ENCODE results near the gene DYNC2I2.
A peak's percentile ranks its signal among the peaks of the same experiment; 100 is the strongest.
"Not testable (repeated sequence)": the region's sequence is repeated elsewhere in the genome, so short reads cannot be mapped to it uniquely, and the experiment has no call there.

Gene DYNC2I2

GRCh38 chr9:128656416-128657343, at the start of gene DYNC2I2:
Gene DYNC2I2 (minus strand): TSS chr9:128656847. CDS start chr9:128656726, 121 bp downstream.
- DNase-seq = peak; percentile 78 to 93

GRCh38 chr9:128706045-128706444, 49.4 kb upstream of the DYNC2I2 start:
- no peak for DNase-seq

GRCh38 chr9:128705051-128705965, 48.7 kb upstream of the DYNC2I2 start:
- DNase-seq = no peak

GRCh38 chr9:128704356-128704670, 47.7 kb upstream of the DYNC2I2 start:
- no peak for DNase-seq

- no peak for DNase-seq
Measured at GRCh38 chr9:128703616-128704355, 47.1 kb upstream of the DYNC2I2 start.

GRCh38 chr9:128702949-128703615, 46.4 kb upstream of the DYNC2I2 start:
- no peak for DNase-seq

GRCh38 chr9:128702445-128702948, 45.9 kb upstream of the DYNC2I2 start, which contains the start of gene PKN3:
Gene PKN3 (plus strand): TSS chr9:128702503. CDS start chr9:128702916, 413 bp downstream.
- DNase-seq = peak; percentile 41 to 79

- DNase-seq = no peak
Measured at GRCh38 chr9:128701227-128701854, 44.7 kb upstream of the DYNC2I2 start.

GRCh38 chr9:128699096-128699795, 42.6 kb upstream of the DYNC2I2 start:
- DNase-seq = not testable (repeated sequence)

GRCh38 chr9:128696923-128697707, 40.5 kb upstream of the DYNC2I2 start:
- DNase-seq = no peak

- no peak for DNase-seq
Measured at GRCh38 chr9:128694344-128694743, 37.7 kb upstream of the DYNC2I2 start.

GRCh38 chr9:128693738-128694137, 37.1 kb upstream of the DYNC2I2 start:
- not testable (repeated sequence) for DNase-seq

GRCh38 chr9:128690684-128691034, 34.0 kb upstream of the DYNC2I2 start:
- no peak for DNase-seq

- peak in 1 of 2 experiments; percentile 30 for DNase-seq
Measured at GRCh38 chr9:128689820-128690683, 33.4 kb upstream of the DYNC2I2 start.

GRCh38 chr9:128689293-128689774, 32.7 kb upstream of the DYNC2I2 start:
- peak in 1 of 2 experiments; percentile 59 for DNase-seq

GRCh38 chr9:128688501-128689292, 32.0 kb upstream of the DYNC2I2 start, which contains the start of gene SET:
Gene SET (plus strand): TSS chr9:128689222. CDS start chr9:128689583, 361 bp downstream.
- DNase-seq = peak; percentile 86 to 91

GRCh38 chr9:128687453-128687852, 30.8 kb upstream of the DYNC2I2 start:
- no peak for DNase-seq

Data from SW 1271 (cell line).